Psoas muscle (tissue), 8 donors: ENCODE measurements around the gene MYRIP. TPM values are rescaled to one million over a fixed set of nuclear protein-coding genes. Genes with fewer than 3 reads are reported as not detected.
"Not testable (repeated sequence)": the region's sequence is repeated elsewhere in the genome, so short reads cannot be mapped to it uniquely, and the experiment has no call there.

Experiments
- ATAC-seq, 4 donors: fragments of 200-7000 bp; cut with Tn5 transposase; one replicate each; pipeline ENCODE4 v1.9.1; 2020; ENCODE audit warnings: moderate library complexity in 3 of 4, mild to moderate bottlenecking in 2 of 4
- DNase-seq, 2 donors: peaks; one replicate each; pipeline ENCODE4 v3.0.0-alpha.2; 2020
- H3K27ac ChIP-seq: fragments of 200-600 bp; one replicate; pipeline ENCODE4 v1.8.0; 2022
- H3K27me3 ChIP-seq, 3 donors: fragments of 200-600 bp in 1 of 3; one replicate each; pipeline versions ENCODE4 v1.6.1 to v1.8.0; 2013 to 2022; ENCODE audit warnings: low read length in 2 of 3, mild to moderate bottlenecking in 2 of 3, moderate library complexity in 1 of 3; ENCODE audit not compliant: insufficient read depth in 3 of 3
- H3K36me3 ChIP-seq, 2 donors: fragments of 200-600 bp in 1 of 2; one replicate each; pipeline versions ENCODE4 v1.6.1 to v1.8.0; 2013 to 2022; ENCODE audit warnings: low read depth in 1 of 2, mild to moderate bottlenecking in 1 of 2, moderate library complexity in 1 of 2; ENCODE audit not compliant: insufficient read depth in 1 of 2
- H3K4me1 ChIP-seq: fragments of 200-600 bp; one replicate; pipeline ENCODE4 v1.8.0; 2022
- H3K4me3 ChIP-seq: fragments of 200-600 bp; one replicate; pipeline ENCODE4 v1.8.0; 2022; ENCODE audit warnings: mild to moderate bottlenecking
- H3K9me3 ChIP-seq: fragments of 200-600 bp; one replicate; pipeline ENCODE4 v1.8.0; 2022
- WGBS, 3 donors: extraction: QIAGEN DNeasy Blood & Tissue Kit; methylation state at CpG; one replicate each; pipeline versions ENCODE4 v1.1.6 to v1.1.7; 2013; 5-methylcytosine and 5-hydroxymethylcytosine counted together
- intact Hi-C, 2 donors: fragments of 100-400 bp; cut with DNase I; formaldehyde crosslinking; loops; one replicate each; pipeline versions ENCODE4 v1.11.0 to v1.14.2; 2022
- polyA plus RNA-seq, 3 donors: library from polyadenylated mRNA; stranded (reverse); fragments of 200-250 nt; gene quantifications; one replicate each; pipeline ENCODE4 v1.2.3, GENCODE V29; 2013
- total RNA-seq, 4 donors: library from RNA; stranded (reverse); fragmentation: NEBNext Ultra II Directional in 2 of 4; extraction: Animal tissue kit (Norgen Biotek cat#: 25700) in 2 of 4; gene quantifications; one replicate each; pipeline versions ENCODE4 v1.2.1 to v1.2.4, GENCODE V29; 2021 to 2023
- TF ChIP-seq, protein P1 (sequence below): fragments of 200-600 bp; IDR thresholded peaks from one replicate; pipeline ENCODE4 v1.8.0; 2022; ENCODE audit warnings: antibody characterized with exemption
- donor health status: healthy with polysubstance abuse.
- donor health status: DM: no; HTN: no; CAD: no; lungs with moderate emphysema.
- donor health status: Bipolar disorder and iron deficiency.
- donor health status: healthy.
- donor health status: DM: yes; HTN: yes; CAD: no.
- donor health status: DM: no; HTN: no; CAD: no.
- donor health status: DM: no; HTN: no; CAD: no.
- donor health status: DM: yes; HTN: yes; CAD: no.

Gene MYRIP
- total and polyA plus RNA-seq, 7 donors, result 0.35 to 2.8 (median 1.1) TPM

DNA sequence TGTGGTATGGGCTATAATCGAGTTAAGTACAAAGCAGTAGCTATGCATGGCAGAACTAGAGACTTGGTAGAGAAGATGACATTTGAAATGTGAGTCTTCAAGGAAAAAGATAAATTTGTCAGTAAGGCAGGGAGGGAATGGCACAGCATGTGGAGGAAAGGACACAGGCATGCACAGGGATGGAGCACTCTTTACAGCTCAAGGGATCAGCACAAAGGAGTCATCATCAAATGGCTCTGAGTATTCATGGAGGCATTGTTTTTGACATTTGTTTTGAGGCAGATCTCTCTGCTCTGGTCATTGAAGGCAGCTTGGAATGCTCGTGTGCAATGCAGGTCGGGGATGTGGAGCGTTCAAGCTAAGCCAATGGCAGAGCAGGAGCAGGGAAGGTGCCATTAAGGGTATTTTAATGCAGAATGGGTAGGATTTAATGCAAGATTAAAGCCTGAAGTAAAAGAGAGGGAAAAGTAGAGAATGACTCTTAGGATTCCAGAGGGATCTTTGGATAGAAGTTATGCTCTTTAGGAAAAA is 213.0 kb downstream of the MYRIP start:
- ATAC-seq, result no peak
- H3K9me3 ChIP-seq, result peaks cover 5% of the 10 kb centered on the region
- H3K4me1 ChIP-seq, result no peaks in the 10 kb centered on the region
- intact Hi-C loops, result no loop called here
- TF ChIP-seq, protein P1, sequence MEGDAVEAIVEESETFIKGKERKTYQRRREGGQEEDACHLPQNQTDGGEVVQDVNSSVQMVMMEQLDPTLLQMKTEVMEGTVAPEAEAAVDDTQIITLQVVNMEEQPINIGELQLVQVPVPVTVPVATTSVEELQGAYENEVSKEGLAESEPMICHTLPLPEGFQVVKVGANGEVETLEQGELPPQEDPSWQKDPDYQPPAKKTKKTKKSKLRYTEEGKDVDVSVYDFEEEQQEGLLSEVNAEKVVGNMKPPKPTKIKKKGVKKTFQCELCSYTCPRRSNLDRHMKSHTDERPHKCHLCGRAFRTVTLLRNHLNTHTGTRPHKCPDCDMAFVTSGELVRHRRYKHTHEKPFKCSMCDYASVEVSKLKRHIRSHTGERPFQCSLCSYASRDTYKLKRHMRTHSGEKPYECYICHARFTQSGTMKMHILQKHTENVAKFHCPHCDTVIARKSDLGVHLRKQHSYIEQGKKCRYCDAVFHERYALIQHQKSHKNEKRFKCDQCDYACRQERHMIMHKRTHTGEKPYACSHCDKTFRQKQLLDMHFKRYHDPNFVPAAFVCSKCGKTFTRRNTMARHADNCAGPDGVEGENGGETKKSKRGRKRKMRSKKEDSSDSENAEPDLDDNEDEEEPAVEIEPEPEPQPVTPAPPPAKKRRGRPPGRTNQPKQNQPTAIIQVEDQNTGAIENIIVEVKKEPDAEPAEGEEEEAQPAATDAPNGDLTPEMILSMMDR, result no peak
- no peaks in the 10 kb centered on the region for H3K27me3 ChIP-seq
- no peaks in the 10 kb centered on the region for H3K36me3 ChIP-seq
- H3K27ac ChIP-seq, result no peak overlapping the region
- WGBS, 3 donors, result 67 to 69% (median 69%) methylated on average over 4 of the region's 4 CpGs
- no peak overlapping the region for H3K4me3 ChIP-seq
- no peak for DNase-seq

DNA sequence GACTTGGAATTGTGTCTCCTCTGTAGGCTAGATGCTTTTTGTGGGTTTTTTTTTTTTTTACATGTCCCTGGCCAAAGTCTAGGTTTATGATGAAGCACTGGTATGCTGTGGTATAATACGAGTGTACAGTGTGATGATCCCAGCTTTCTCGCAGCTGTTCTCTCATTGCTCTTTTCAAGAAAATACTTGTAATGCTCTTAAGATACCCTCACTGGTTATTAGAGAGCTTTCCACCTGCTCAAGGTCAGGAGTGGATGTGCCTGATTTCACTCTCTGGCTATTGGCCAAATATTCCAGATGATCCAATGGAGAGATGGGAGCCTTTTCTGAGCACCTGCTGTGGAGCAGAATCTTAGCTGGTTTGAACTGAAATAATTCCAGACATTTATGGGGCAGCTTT is 215.1 kb downstream of the MYRIP start:
- WGBS, 3 donors, result 58 to 74% (median 61%) methylated on average over 2 of the region's 2 CpGs
- no peaks in the 10 kb centered on the region for H3K4me1 ChIP-seq
- intact Hi-C loops, result no loop called here
- no peaks in the 10 kb centered on the region for H3K36me3 ChIP-seq
- H3K9me3 ChIP-seq, result peaks cover 5% of the 10 kb centered on the region
- ATAC-seq (no peak), DNase-seq (no peak)
- no peaks in the 10 kb centered on the region for H3K27me3 ChIP-seq
- H3K4me3 ChIP-seq, result no peak overlapping the region
- no peak overlapping the region for H3K27ac ChIP-seq
- TF ChIP-seq, protein P1, result no peak

DNA sequence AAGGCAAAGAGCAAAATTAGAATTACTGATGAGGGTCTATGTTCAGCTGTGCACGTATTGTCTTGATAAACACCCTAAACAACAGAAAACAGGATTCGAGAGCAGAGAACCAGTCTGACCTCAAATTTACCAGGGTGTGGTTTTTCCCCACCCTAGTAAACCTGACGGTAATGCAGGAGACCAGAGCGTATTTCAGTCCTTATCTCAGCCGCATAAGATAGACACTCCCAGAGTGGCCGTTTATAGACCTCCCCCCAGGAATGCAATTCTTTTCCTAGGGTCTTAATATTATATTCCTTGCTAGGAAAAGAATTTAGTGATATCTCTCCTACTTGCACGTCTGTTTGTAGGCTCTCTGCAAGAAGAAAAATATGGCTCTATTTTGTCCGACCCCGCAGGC is 216.5 kb downstream of the MYRIP start:
- H3K27me3 ChIP-seq, H3K36me3 ChIP-seq, H3K27ac ChIP-seq, ATAC-seq, H3K4me1 ChIP-seq, intact Hi-C loops, DNase-seq, H3K4me3 ChIP-seq, H3K9me3 ChIP-seq: not testable (repeated sequence)
- WGBS, 3 donors, result 90 to 92% (median 92%) methylated on average over 9 of the region's 9 CpGs

DNA sequence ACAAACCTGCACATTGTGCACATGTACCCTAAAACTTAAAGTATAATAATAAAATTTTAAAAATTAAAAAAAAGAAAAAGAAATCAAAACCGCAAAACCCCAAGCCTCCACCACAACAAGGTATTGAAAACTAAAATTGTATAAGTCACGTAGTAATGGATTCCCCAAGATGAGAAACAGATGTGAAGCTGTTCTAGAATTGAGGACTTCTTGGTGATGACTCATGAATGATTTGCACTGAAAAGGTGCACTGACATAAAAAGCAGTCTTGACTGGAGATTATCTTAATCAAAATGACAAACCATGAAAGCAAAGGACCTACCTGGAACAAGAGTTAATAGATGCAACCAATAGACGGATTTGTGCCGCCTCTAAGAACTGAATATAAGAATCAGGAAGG is 225.8 kb downstream of the MYRIP start:
- no peak overlapping the region for H3K27ac ChIP-seq
- no peaks in the 10 kb centered on the region for H3K36me3 ChIP-seq
- no peak for DNase-seq
- peaks cover 0 to 2% (median 0%) of the 10 kb centered on the region in 3 donors for H3K27me3 ChIP-seq
- 93 to 96% (median 95%) methylated on average over 4 of the region's 4 CpGs for WGBS, 3 donors
- intact Hi-C loops, result no loop called here
- no peaks in the 10 kb centered on the region for H3K4me1 ChIP-seq
- no peak for ATAC-seq
- H3K9me3 ChIP-seq, result no peaks in the 10 kb centered on the region
- H3K4me3 ChIP-seq, result no peak overlapping the region
- TF ChIP-seq, protein P1, result no peak

DNA sequence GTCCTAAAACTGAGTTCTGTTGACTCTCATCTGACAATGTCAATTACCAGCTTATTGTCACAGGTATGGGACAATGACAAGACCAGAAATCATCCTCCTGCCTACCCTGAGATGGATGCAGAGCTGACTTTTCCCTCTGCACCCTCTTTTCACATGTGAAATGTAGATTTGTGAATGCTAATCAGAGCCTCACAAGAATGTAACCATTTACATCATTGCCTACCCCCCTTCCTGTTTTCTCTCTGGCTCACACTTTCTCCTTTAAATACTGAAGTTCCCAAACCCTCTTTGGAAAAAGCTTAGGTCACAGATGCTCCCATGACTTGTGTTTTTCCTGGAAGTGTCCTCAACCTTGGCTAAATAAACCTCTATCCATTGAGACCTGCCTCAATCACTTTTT is 228.2 kb downstream of the MYRIP start:
- TF ChIP-seq, protein P1, result no peak
- H3K9me3 ChIP-seq, result no peaks in the 10 kb centered on the region
- intact Hi-C loops, result no loop called here

More for the DNA sequence above, 228.2 kb downstream of the MYRIP start:
- ATAC-seq (no peak), DNase-seq (no peak)
- Histone ChIP-seq H3K4me3 (no peak overlapping the region), H3K27ac (no peak overlapping the region), H3K4me1 (no peaks in the 10 kb centered on the region), H3K36me3 (no peaks in the 10 kb centered on the region), H3K27me3 (no peaks in the 10 kb centered on the region)
